Cardiac fibroblast (primary cell): Measurements from ENCODE around the gene METRN.

Experiments
- DNase-seq, 2 donors: peaks; one replicate each; pipeline versions ENCODE4 v3.0.0 to v3.0.0-alpha.2; 2010; ENCODE audit warnings: low read depth in 2 of 2
- H3K4me3 ChIP-seq, 2 donors: replicated peaks in 1 of 2; 1 replicate in 1 of 2; 2 replicates in 1 of 2; pipeline ENCODE4 v1.5.1; 2011; ENCODE audit warnings: low read depth in 2 of 2, low read length in 2 of 2, mild to moderate bottlenecking in 2 of 2, moderate library complexity in 1 of 2
- CTCF ChIP-seq: IDR thresholded peaks from one replicate; pipeline ENCODE4 v1.5.1; 2011; ENCODE audit warnings: low read depth, mild to moderate bottlenecking, low read length, inconsistent platforms

The METRN gene

GRCh38 chr16:760065-760464 lies 45.1 kb downstream of the METRN start:
- TF ChIP-seq CTCF = no peak
- DNase-seq = no peak
- no peak overlapping the region for H3K4me3 ChIP-seq

- H3K4me3 ChIP-seq = no peak within 1 kb of the TSS
- DNase-seq = peak in 1 of 2 donors; percentile 22
- no peak for TF ChIP-seq CTCF
These were observed 45.8 kb downstream of the METRN start, which contains the start of gene MSLN for GRCh38 chr16:760545-761343. MSLN (plus strand) TSS chr16:760734; CDS start chr16:762681, 1,947 bp downstream.

GRCh38 chr16:761625-762513 lies 47.0 kb downstream of the METRN start:
- no peak for DNase-seq
- no peak overlapping the region for H3K4me3 ChIP-seq
- TF ChIP-seq CTCF = no peak

GRCh38 chr16:762595-763268 lies 47.8 kb downstream of the METRN start:
- H3K4me3 ChIP-seq = no peak overlapping the region
- DNase-seq = no peak
- no peak for TF ChIP-seq CTCF

GRCh38 chr16:763369-764183 lies 48.7 kb downstream of the METRN start:
- no peak for TF ChIP-seq CTCF
- H3K4me3 ChIP-seq = no peak overlapping the region
- DNase-seq = no peak

- no peak for TF ChIP-seq CTCF
These were observed 49.3 kb downstream of the METRN start for GRCh38 chr16:764184-764750.

More at GRCh38 chr16:764184-764750, 49.3 kb downstream of the METRN start:
- no peak for DNase-seq
- H3K4me3 ChIP-seq = no peak overlapping the region
